ENCODE measurements around the gene MMP14.

The MMP14 gene

GRCh38 chr14:22814941-22815713 is 21.3 kb upstream of the MMP14 start, which contains the start of gene SLC7A7:
Gene SLC7A7 (minus strand): TSS chr14:22815435. CDS start chr14:22813398, 2,037 bp downstream.
- Histone ChIP-seq H3K27me3 (replicated peaks; ENCODE audit: insufficient read depth, low read length) (no peaks in the 10 kb centered on the region), H3K4me1 (ENCODE audit: low read length) (peaks cover 25% of the 10 kb centered on the region)

GRCh38 chr14:22819151-22819988 is 17.0 kb upstream of the MMP14 start:
- Histone ChIP-seq H3K79me2 (ENCODE audit: low read length) (no peaks in the 10 kb centered on the region), H3K27me3 (replicated peaks; ENCODE audit: insufficient read depth, low read length) (no peaks in the 10 kb centered on the region), H3K27ac (ENCODE audit: low read length) (peak overlapping the region; percentile 93), H3K4me2 (ENCODE audit: low read depth, low read length) (peak overlapping the region; percentile 90), H2AFZ (ENCODE audit: low read length) (peak overlapping the region; percentile 53), H3K4me1 (ENCODE audit: low read length) (peaks cover 22% of the 10 kb centered on the region), H4K20me1 (ENCODE audit: insufficient read depth, low read length) (no peaks in the 10 kb centered on the region), H3K36me3 (replicated peaks; ENCODE audit: insufficient read depth, low read length) (no peaks in the 10 kb centered on the region), H3K9ac (ENCODE audit: low read length) (peak overlapping the region; percentile 78), H3K4me3 (ENCODE audit: low read length) (peak overlapping the region; percentile 62), H3F3A (ENCODE audit: insufficient read depth, low read length) (peaks cover 6% of the 10 kb centered on the region), H3K9me3 (replicated peaks; ENCODE audit: insufficient read depth, low read length) (no peaks in the 10 kb centered on the region), H3K9me2 (replicated peaks; ENCODE audit: insufficient read depth, low read length) (no peaks in the 10 kb centered on the region)
- no peak for TF ChIP-seq EZH2 (optimal IDR thresholded peaks at IDR 0.05; ENCODE audit: low read depth, low read length)
- TF ChIP-seq EZH2phosphoT487 (IDR thresholded peaks at IDR 0.05; ENCODE audit: low read length), result no peak
- no peak for TF ChIP-seq CTCF (IDR thresholded peaks at IDR 0.05; ENCODE audit: low read length)
- peak; percentile 35 for DNase-seq

More at GRCh38 chr14:22814941-22815713, 21.3 kb upstream of the MMP14 start, which contains the start of gene SLC7A7:
- H3K9me2 ChIP-seq (replicated peaks; ENCODE audit: insufficient read depth, low read length), result no peaks in the 10 kb centered on the region
- H4K20me1 ChIP-seq (ENCODE audit: insufficient read depth, low read length), result no peaks in the 10 kb centered on the region
- H3K27ac ChIP-seq (ENCODE audit: low read length), result peak within 1 kb of the TSS; percentile 78
- peak within 1 kb of the TSS; percentile 67 for H2AFZ ChIP-seq (ENCODE audit: low read length)
- no peak within 1 kb of the TSS for H3K4me3 ChIP-seq (ENCODE audit: low read length)
- H3K4me2 ChIP-seq (ENCODE audit: low read depth, low read length), result peak within 1 kb of the TSS; percentile 47; the same call in 1 of the 2 replicates
- H3F3A ChIP-seq (ENCODE audit: insufficient read depth, low read length), result peaks cover 10% of the 10 kb centered on the region
- TF ChIP-seq EZH2 (optimal IDR thresholded peaks at IDR 0.05; ENCODE audit: low read depth, low read length) (no peak), CTCF (IDR thresholded peaks at IDR 0.05; ENCODE audit: low read length) (no peak), EZH2phosphoT487 (IDR thresholded peaks at IDR 0.05; ENCODE audit: low read length) (no peak)
- H3K36me3 ChIP-seq (replicated peaks; ENCODE audit: insufficient read depth, low read length), result no peaks in the 10 kb centered on the region
- peak; percentile 26 for DNase-seq
- no peaks in the 10 kb centered on the region for H3K9me3 ChIP-seq (replicated peaks; ENCODE audit: insufficient read depth, low read length)
- H3K79me2 ChIP-seq (ENCODE audit: low read length), result no peaks in the 10 kb centered on the region
- peak within 1 kb of the TSS; percentile 28; the same call in 1 of the 2 replicates for H3K9ac ChIP-seq (ENCODE audit: low read length)

GRCh38 chr14:22820731-22821130 is 15.7 kb upstream of the MMP14 start:
- H3K4me2 ChIP-seq (ENCODE audit: low read depth, low read length), result no peak overlapping the region
- no peak overlapping the region for H3K9ac ChIP-seq (ENCODE audit: low read length)
- H3K9me2 ChIP-seq (replicated peaks; ENCODE audit: insufficient read depth, low read length), result no peaks in the 10 kb centered on the region
- no peaks in the 10 kb centered on the region for H3K27me3 ChIP-seq (replicated peaks; ENCODE audit: insufficient read depth, low read length)
- no peaks in the 10 kb centered on the region for H3K9me3 ChIP-seq (replicated peaks; ENCODE audit: insufficient read depth, low read length)
- H2AFZ ChIP-seq (ENCODE audit: low read length), result no peak overlapping the region
- no peak overlapping the region for H3K27ac ChIP-seq (ENCODE audit: low read length)
- H4K20me1 ChIP-seq (ENCODE audit: insufficient read depth, low read length), result no peaks in the 10 kb centered on the region
- H3K4me3 ChIP-seq (ENCODE audit: low read length), result no peak overlapping the region
- H3K79me2 ChIP-seq (ENCODE audit: low read length), result no peaks in the 10 kb centered on the region
- H3K4me1 ChIP-seq (ENCODE audit: low read length), result peaks cover 15% of the 10 kb centered on the region
- H3F3A ChIP-seq (ENCODE audit: insufficient read depth, low read length), result peaks cover 6% of the 10 kb centered on the region
- TF ChIP-seq CTCF (IDR thresholded peaks at IDR 0.05; ENCODE audit: low read length), result no peak
- no peak for TF ChIP-seq EZH2 (optimal IDR thresholded peaks at IDR 0.05; ENCODE audit: low read depth, low read length)
- DNase-seq, result no peak
- H3K36me3 ChIP-seq (replicated peaks; ENCODE audit: insufficient read depth, low read length), result no peaks in the 10 kb centered on the region

Measured in MM.1S (cell line).